CD4-positive, CD25-positive, alpha-beta regulatory T cell (primary cell): ENCODE measurements around the gene MCCD1. TPM values are rescaled to one million over a fixed set of nuclear protein-coding genes. Genes with fewer than 3 reads are reported as not detected.
"Not testable (repeated sequence)": the region's sequence is repeated elsewhere in the genome, so short reads cannot be mapped to it uniquely, and the experiment has no call there.

Experiments used
- ATAC-seq, 2 donors: fragments of 150-1000 bp; cut with Tn5 transposase; one replicate each; pipeline ENCODE4 v1.10.0; 2021; ENCODE audit warnings: low read depth in 2 of 2, moderate number of reproducible peaks in 2 of 2, moderate library complexity in 1 of 2
- DNase-seq, 3 donors: peaks; one replicate each; pipeline versions ENCODE4 v3.0.0 to v3.0.0-alpha.2; 2012 to 2022; ENCODE audit warnings: mixed read lengths in 1 of 3
- H3K27ac ChIP-seq: one replicate; pipeline ENCODE4 v1.7.0; 2013; ENCODE audit warnings: mild to moderate bottlenecking, low read length; ENCODE audit not compliant: insufficient read depth, poor library complexity, severe bottlenecking
- H3K27me3 ChIP-seq: one replicate; pipeline ENCODE4 v1.7.0; 2013; ENCODE audit warnings: low read length; ENCODE audit not compliant: control insufficient read depth, insufficient read depth
- H3K36me3 ChIP-seq: one replicate; pipeline ENCODE4 v1.7.0; 2013; ENCODE audit warnings: mild to moderate bottlenecking, low read length, moderate library complexity; ENCODE audit not compliant: control insufficient read depth, insufficient read depth
- H3K4me1 ChIP-seq: 2 replicates; pipeline ENCODE4 v1.7.0; 2013; ENCODE audit warnings: mild to moderate bottlenecking, low read length; ENCODE audit not compliant: insufficient read depth, control insufficient read depth, poor library complexity, severe bottlenecking
- H3K4me3 ChIP-seq: one replicate; pipeline ENCODE4 v1.7.0; 2013; ENCODE audit warnings: low read depth, mild to moderate bottlenecking, low read length, moderate library complexity
- H3K9me3 ChIP-seq, 2 experiments: 1 replicate in 1 of 2; 2 replicates in 1 of 2; pipeline ENCODE4 v1.7.0; 2013; ENCODE audit warnings: low read length in 2 of 2, mild to moderate bottlenecking in 1 of 2, moderate library complexity in 1 of 2; ENCODE audit not compliant: control insufficient read depth in 2 of 2
- H3K27ac Mint-ChIP-seq, 3 donors: one replicate each; pipeline ENCODE4 v1.8.0; 2020 to 2022; ENCODE audit warnings: mild to moderate bottlenecking in 3 of 3, mixed read lengths in 3 of 3, moderate library complexity in 2 of 3
- H3K27me3 Mint-ChIP-seq: one replicate; pipeline ENCODE4 v1.8.0; 2022; ENCODE audit warnings: mild to moderate bottlenecking, mixed read lengths
- H3K36me3 Mint-ChIP-seq: one replicate; pipeline ENCODE4 v1.8.0; 2020; ENCODE audit warnings: mixed read lengths
- H3K4me1 Mint-ChIP-seq, 4 donors: one replicate each; pipeline ENCODE4 v1.8.0; 2020 to 2022; ENCODE audit warnings: mixed read lengths in 4 of 4, mild to moderate bottlenecking in 1 of 4
- H3K4me3 Mint-ChIP-seq, 4 donors: one replicate each; pipeline ENCODE4 v1.8.0; 2020 to 2022; ENCODE audit warnings: mild to moderate bottlenecking in 4 of 4, mixed read lengths in 4 of 4, moderate library complexity in 3 of 4
- H3K9me3 Mint-ChIP-seq, 7 donors: one replicate each; pipeline ENCODE4 v1.8.0; 2020 to 2022; ENCODE audit warnings: mixed read lengths in 7 of 7, mild to moderate bottlenecking in 3 of 7, moderate library complexity in 2 of 7
- polyA plus RNA-seq, 4 donors: library from polyadenylated mRNA; unstranded; fragments of 300-500 nt; fragmentation: Illumina TruSeq; gene quantifications; one replicate each; pipeline ENCODE4 v1.2.3, GENCODE V29; 2021
- total RNA-seq: library from RNA; stranded (reverse); gene quantifications from one replicate; pipeline ENCODE4 v1.2.3, GENCODE V29; 2022

The MCCD1 gene
- total and polyA plus RNA-seq, 5 donors from 2014 or later: not detected

DNA sequence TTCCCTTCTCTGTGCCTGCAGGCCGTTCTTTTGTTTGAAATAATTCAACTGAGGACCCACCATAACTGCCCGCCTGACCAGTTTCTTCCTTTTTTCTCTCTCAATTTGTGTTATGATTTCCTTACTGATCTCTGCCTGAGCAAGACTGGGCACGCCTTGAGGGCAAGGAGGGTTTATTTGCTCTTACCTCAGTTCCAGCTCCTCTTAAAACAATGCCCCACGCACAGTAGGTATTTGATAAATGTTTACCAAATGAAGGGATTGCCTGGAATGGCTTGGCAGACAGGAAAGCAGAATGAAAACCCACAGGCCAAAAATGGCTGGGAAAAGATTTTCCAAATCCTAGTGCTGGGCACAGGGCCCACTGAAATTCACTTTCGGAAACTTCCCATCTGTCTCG is 41.1 kb upstream of the MCCD1 start:
- H3K9me3 ChIP-seq, ATAC-seq, H3K27me3 ChIP-seq, H3K27me3 Mint-ChIP-seq, DNase-seq, H3K4me3 ChIP-seq, H3K9me3 Mint-ChIP-seq, H3K27ac ChIP-seq, H3K27ac Mint-ChIP-seq, H3K4me3 Mint-ChIP-seq, H3K36me3 ChIP-seq, H3K36me3 Mint-ChIP-seq: not testable (repeated sequence)
- peaks cover 11 to 24% (median 18%) of the 10 kb centered on the region in 4 donors for H3K4me1 Mint-ChIP-seq
- H3K4me1 ChIP-seq: peaks cover 19% of the 10 kb centered on the region

- Mint-ChIP-seq H3K4me1 (peaks cover 16 to 33% (median 26%) of the 10 kb centered on the region in 4 donors), H3K4me3 (peak overlapping the region in 1 of 4 donors; percentile 16), H3K27me3 (no peaks in the 10 kb centered on the region), H3K27ac (peak overlapping the region in 1 of 3 donors; percentile 67), H3K9me3 (no peaks in the 10 kb centered on the region), H3K36me3 (no peaks in the 10 kb centered on the region)
- ATAC-seq (no peak), DNase-seq (no peak)
- H3K27ac ChIP-seq: no peak overlapping the region
- H3K9me3 ChIP-seq: no peaks in the 10 kb centered on the region
- no peaks in the 10 kb centered on the region for H3K36me3 ChIP-seq
- H3K4me3 ChIP-seq: no peak overlapping the region
- peaks cover 28% of the 10 kb centered on the region for H3K4me1 ChIP-seq
- no peaks in the 10 kb centered on the region for H3K27me3 ChIP-seq
These were observed 39.7 kb upstream of the MCCD1 start for GRCh38 chr6:31489086-31489485.

DNA sequence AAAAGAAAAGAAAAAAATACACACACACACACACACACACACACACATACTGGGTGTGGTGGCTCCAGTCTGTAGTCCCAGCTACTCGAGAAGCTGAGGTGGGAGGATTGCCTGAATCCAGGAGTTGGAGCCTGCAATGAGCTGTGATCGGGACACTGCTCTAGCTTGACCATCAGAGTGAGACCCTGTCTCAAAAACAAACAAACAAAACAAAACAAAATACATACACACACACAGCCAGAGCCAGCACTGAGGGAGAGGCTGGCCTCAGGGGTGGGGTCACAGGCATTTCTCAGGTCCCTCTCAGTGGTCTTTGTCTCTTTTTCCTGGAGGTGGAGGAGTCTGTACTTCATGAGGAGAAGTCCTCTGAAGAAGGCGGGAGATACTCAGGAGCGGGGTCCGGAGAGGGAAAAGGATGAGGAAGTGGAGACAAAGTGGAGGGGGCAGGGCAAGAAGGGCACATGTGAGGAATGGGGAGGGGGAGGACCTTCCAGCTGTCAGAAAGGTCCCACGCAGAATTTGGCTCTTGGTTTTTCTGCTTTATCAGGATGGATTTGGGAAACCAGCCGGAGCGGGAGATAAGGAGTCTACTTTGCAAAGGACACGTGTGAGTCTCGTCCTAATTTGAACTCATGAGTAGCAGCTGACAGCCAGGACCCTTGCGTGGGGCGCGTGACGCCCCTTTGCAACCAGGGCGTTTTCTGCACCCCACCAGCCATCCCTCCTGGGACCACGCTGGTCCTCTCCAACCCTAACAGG is 38.5 kb upstream of the MCCD1 start:
- Histone ChIP-seq H3K36me3 (no peaks in the 10 kb centered on the region), H3K27me3 (no peaks in the 10 kb centered on the region), H3K27ac (no peak overlapping the region), H3K4me1 (peaks cover 33% of the 10 kb centered on the region), H3K4me3 (no peak overlapping the region), H3K9me3 (no peaks in the 10 kb centered on the region)
- Mint-ChIP-seq H3K27ac (peak overlapping the region in 2 of 3 donors; percentile 69 to 79), H3K9me3 (no peaks in the 10 kb centered on the region), H3K4me3 (peak overlapping the region in 3 of 4 donors; percentile 19 to 77 (median 59)), H3K27me3 (no peaks in the 10 kb centered on the region), H3K4me1 (peaks cover 12 to 44% (median 29%) of the 10 kb centered on the region in 4 donors), H3K36me3 (no peaks in the 10 kb centered on the region)
- no peak for DNase-seq
- ATAC-seq: no peak

DNA sequence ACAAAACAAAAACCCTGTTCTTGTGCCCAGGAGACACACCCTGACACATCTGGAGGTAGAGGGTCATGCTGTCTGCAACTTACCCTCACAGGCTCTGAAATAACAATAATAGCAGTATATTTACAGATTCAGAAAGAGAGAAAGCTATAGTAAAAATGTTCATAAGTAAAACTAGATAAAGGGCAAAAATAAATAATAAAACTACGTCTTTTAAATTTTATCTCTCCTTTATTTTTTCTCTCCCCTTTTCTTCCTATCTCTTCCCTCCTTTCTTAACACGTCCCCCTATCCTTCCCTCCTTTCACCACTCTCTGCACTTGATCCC is 35.2 kb upstream of the MCCD1 start:
- not testable (repeated sequence) for H3K27me3 Mint-ChIP-seq, H3K36me3 Mint-ChIP-seq, H3K27me3 ChIP-seq, H3K9me3 ChIP-seq, H3K9me3 Mint-ChIP-seq, H3K36me3 ChIP-seq, ATAC-seq, DNase-seq
- Mint-ChIP-seq H3K27ac (peak overlapping the region; percentile 90 to 95 (median 92)), H3K4me3 (peak overlapping the region; percentile 81 to 100 (median 95)), H3K4me1 (peaks cover 19 to 66% (median 48%) of the 10 kb centered on the region in 4 donors)
- Histone ChIP-seq H3K27ac (peak overlapping the region; percentile 79), H3K4me1 (peaks cover 56% of the 10 kb centered on the region), H3K4me3 (peak overlapping the region; percentile 83)

- peak; percentile 48 to 62 for ATAC-seq
- peak overlapping the region; percentile 79 for H3K27ac ChIP-seq
- H3K4me1 Mint-ChIP-seq: peaks cover 19 to 68% (median 49%) of the 10 kb centered on the region in 4 donors
- no peaks in the 10 kb centered on the region for H3K27me3 Mint-ChIP-seq
- no peaks in the 10 kb centered on the region for H3K36me3 ChIP-seq
- H3K9me3 ChIP-seq: no peaks in the 10 kb centered on the region
- H3K4me3 ChIP-seq: peak overlapping the region; percentile 83
- peaks cover 0 to 1% (median 0%) of the 10 kb centered on the region in 7 donors for H3K9me3 Mint-ChIP-seq
- peak; percentile 53 to 85 (median 56) for DNase-seq
- peak overlapping the region; percentile 90 to 97 (median 92) for H3K27ac Mint-ChIP-seq
- H3K27me3 ChIP-seq: no peaks in the 10 kb centered on the region
- H3K36me3 Mint-ChIP-seq: no peaks in the 10 kb centered on the region
- peaks cover 61% of the 10 kb centered on the region for H3K4me1 ChIP-seq
- H3K4me3 Mint-ChIP-seq: peak overlapping the region; percentile 81 to 100 (median 95)
These were observed 34.7 kb upstream of the MCCD1 start for GRCh38 chr6:31493875-31494694.

DNA sequence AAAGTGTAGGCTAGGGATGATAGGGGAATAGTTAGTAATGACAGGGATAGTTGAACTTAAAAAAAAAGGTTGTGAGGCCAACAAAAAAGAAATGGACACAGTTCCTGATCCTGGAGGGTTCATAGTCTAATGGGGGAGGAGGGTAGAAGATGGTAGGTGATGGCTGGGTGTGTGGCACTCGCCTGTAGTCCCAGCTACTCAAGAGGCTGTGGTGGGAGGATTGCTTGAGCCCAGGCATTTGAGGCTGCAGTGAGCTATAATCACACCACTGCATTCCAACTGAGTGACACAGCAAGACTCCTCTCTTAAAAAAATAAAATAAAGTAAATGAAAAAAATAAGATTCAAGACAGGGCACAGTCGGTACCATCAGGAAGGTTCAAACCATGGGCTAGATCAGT is 33.2 kb upstream of the MCCD1 start:
- H3K9me3 ChIP-seq: no peaks in the 10 kb centered on the region
- no peaks in the 10 kb centered on the region for H3K27me3 ChIP-seq
- H3K36me3 ChIP-seq: no peaks in the 10 kb centered on the region
- Mint-ChIP-seq H3K9me3 (peaks cover 0 to 1% (median 0%) of the 10 kb centered on the region in 7 donors), H3K36me3 (peaks cover 4% of the 10 kb centered on the region), H3K27me3 (no peaks in the 10 kb centered on the region), H3K4me3 (peak overlapping the region; percentile 81 to 100 (median 95)), H3K4me1 (peaks cover 21 to 74% (median 47%) of the 10 kb centered on the region in 4 donors), H3K27ac (peak overlapping the region; percentile 90 to 97 (median 92))
- H3K27ac ChIP-seq: peak overlapping the region; percentile 79
- H3K4me1 ChIP-seq: peaks cover 65% of the 10 kb centered on the region
- H3K4me3 ChIP-seq: peak overlapping the region; percentile 83
- ATAC-seq (no peak), DNase-seq (no peak)

DNA sequence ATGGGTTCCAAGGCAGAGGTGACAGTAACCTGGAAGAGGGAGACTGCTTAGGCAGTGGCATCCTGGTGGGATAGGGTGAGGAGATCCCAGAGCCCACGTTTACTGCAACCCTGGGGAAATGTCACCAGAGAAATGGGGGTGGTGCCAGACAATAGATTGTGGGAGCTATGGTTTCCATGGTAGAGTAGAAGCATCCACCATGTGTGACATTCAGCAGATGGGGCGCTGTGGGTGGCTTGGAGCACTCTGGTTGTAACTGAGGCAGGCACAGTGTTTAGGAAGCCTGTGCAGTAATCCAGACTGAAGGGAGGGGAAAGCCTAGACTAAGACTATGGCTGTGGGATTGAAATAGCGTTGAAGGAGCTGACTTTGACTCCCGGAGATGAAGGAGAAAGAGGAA is 31.9 kb upstream of the MCCD1 start:
- not testable (repeated sequence) for H3K9me3 ChIP-seq, H3K27me3 Mint-ChIP-seq, ATAC-seq, H3K36me3 ChIP-seq, DNase-seq, H3K9me3 Mint-ChIP-seq, H3K36me3 Mint-ChIP-seq, H3K27me3 ChIP-seq
- Histone ChIP-seq H3K4me1 (peaks cover 55% of the 10 kb centered on the region), H3K4me3 (peak overlapping the region; percentile 80), H3K27ac (peak overlapping the region; percentile 81)
- peaks cover 32 to 79% (median 57%) of the 10 kb centered on the region in 4 donors for H3K4me1 Mint-ChIP-seq
- peak overlapping the region; percentile 81 to 95 (median 94) for H3K4me3 Mint-ChIP-seq
- H3K27ac Mint-ChIP-seq: peak overlapping the region; percentile 90 to 94 (median 93)
